Activated naive CD4-positive, alpha-beta T cell treated with anti-CD3 and anti-CD28 coated beads, Interleukin-2, amount 50 U/mL, for 24 hours (primary cell): ENCODE data around the gene COX6A2.
"Not testable (repeated sequence)": the region's sequence is repeated elsewhere in the genome, so short reads cannot be mapped to it uniquely, and the experiment has no call there.

Experiments used
- H3K27ac Mint-ChIP-seq: one replicate; pipeline ENCODE4 v1.8.0; 2021; ENCODE audit warnings: mild to moderate bottlenecking, mixed read lengths
- H3K27me3 Mint-ChIP-seq: one replicate; pipeline ENCODE4 v1.8.0; 2021; ENCODE audit warnings: mixed read lengths
- H3K36me3 Mint-ChIP-seq: one replicate; pipeline ENCODE4 v1.8.0; 2021; ENCODE audit warnings: mixed read lengths
- H3K4me1 Mint-ChIP-seq: one replicate; pipeline ENCODE4 v1.8.0; 2021; ENCODE audit warnings: mixed read lengths
- H3K4me3 Mint-ChIP-seq: one replicate; pipeline ENCODE4 v1.8.0; 2021; ENCODE audit warnings: mild to moderate bottlenecking, mixed read lengths
- H3K9me3 Mint-ChIP-seq: one replicate; pipeline ENCODE4 v1.8.0; 2021; ENCODE audit warnings: mixed read lengths

COX6A2 gene

DNA sequence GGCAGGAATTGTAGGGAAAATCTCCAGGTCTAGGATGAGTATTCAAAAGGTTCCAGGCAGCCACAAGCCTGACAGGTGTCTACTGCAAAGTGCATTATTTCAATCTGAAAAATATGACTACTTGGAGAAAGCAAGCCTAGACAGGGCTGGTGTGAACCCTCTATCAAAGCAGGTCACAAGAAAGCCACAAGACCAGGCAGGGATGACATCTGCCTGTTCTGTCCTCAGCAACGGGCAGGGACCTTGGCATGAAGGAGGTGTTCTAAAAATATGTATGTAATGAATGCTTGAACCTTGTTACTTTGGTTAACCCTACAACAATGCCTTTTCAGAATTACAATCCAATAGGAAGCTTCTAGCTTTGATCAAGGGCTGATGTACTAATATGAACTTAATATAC, 1.2 kb upstream of the COX6A2 start:
- Mint-ChIP-seq H3K9me3 (no peaks in the 10 kb centered on the region), H3K4me1 (no peaks in the 10 kb centered on the region), H3K36me3 (no peaks in the 10 kb centered on the region), H3K27ac (no peak overlapping the region), H3K4me3 (no peak overlapping the region), H3K27me3 (no peaks in the 10 kb centered on the region)

DNA sequence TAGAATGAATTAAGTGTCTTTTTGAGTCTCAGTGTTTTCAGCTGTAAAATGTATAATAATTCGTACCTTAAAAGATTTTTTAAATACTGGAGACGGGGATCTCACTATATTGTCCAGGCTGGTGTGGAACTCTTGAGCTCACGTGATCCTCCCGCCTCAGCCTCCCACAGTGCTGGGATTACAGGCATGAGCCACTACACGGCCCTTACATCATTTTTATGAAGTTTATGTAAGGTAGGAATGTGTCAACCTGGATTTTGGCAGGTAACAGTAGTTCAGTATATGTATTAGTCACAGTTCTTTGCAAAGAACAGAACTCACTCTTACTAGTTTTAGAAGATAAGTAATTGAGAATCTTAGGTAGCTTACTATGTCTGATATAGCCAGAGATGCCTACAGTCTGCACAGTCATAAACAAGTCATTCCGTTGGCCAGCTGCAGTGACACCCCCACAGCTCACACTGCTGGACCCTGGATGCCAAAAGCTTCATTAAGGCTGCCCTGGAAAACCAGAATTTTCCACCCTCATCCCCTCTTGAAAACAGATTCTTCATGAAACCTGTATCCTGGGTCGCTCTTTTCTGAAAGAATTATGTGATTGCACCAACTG, 583 bp upstream of the COX6A2 start:
- Mint-ChIP-seq H3K4me3 (no peak overlapping the region), H3K4me1 (no peaks in the 10 kb centered on the region), H3K27me3 (no peaks in the 10 kb centered on the region), H3K9me3 (no peaks in the 10 kb centered on the region), H3K36me3 (no peaks in the 10 kb centered on the region), H3K27ac (no peak overlapping the region)

DNA sequence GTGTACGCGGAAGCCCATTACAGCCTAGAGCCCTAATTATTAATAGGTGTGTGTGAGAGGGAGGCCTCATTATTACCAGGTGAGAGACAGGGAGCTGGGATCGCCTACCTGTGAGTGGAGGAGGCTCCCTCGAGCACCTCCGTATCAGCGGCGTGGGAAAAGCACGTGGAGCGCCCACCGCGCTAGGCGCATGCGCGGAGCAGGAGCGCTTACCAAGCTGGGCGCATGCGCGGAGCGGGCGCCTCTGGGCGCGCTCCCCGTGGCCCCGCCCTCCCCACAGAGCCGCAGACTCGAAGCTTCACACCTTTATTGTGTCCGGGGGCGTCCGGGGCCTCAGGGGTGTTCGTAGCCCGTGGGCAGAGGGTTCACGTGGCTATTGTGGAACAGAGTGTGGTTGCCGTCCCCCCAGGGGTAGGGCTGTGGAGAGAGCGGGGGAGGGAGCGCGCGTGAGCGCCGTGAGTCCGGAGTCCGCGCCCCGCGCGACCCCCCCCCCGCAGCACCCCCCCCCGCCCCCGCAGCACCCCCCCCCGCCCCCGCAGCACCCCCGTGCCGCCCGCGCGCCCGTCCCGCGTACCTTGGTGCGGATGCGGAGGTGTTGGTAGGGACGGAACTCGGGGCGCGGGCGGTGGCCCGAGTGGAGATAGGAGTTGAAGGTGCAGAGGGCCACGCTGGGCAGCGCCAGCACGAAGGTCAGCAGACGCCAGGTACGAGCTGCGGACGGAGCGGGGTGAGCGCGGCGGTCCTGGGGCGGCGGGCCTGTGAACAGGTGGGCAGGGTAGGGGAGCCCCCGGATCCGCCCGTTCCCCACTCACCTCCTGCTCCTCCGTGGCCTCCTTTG, 500 bp downstream of the COX6A2 start:
- H3K4me3 Mint-ChIP-seq = peak overlapping the region; percentile 23
- no peaks in the 10 kb centered on the region for H3K9me3 Mint-ChIP-seq
- peaks cover 2% of the 10 kb centered on the region for H3K27me3 Mint-ChIP-seq
- no peaks in the 10 kb centered on the region for H3K4me1 Mint-ChIP-seq
- H3K36me3 Mint-ChIP-seq = no peaks in the 10 kb centered on the region
- peak overlapping the region; percentile 12 for H3K27ac Mint-ChIP-seq

DNA sequence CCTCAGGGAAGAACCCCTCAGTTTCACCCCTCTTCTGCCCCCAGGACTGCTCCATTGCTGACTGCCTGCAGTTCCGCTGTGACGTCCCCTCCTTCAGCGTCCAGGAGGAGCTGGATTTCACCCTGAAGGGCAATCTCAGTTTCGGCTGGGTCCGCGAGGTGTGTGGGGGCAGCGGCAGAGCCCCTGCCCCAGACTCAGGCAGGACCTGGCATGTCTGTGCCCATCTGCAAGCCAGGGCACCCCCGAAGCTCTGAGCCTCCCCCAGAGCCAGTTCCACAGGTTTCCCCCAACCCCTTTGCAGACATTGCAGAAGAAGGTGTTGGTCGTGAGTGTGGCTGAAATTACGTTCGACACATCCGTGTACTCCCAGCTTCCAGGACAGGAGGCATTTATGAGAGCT, 4.4 kb downstream of the COX6A2 start:
- Mint-ChIP-seq H3K27me3 (peaks cover 2% of the 10 kb centered on the region), H3K9me3 (no peaks in the 10 kb centered on the region), H3K27ac (peak overlapping the region; percentile 62), H3K4me3 (no peak overlapping the region), H3K4me1 (no peaks in the 10 kb centered on the region), H3K36me3 (no peaks in the 10 kb centered on the region)

DNA sequence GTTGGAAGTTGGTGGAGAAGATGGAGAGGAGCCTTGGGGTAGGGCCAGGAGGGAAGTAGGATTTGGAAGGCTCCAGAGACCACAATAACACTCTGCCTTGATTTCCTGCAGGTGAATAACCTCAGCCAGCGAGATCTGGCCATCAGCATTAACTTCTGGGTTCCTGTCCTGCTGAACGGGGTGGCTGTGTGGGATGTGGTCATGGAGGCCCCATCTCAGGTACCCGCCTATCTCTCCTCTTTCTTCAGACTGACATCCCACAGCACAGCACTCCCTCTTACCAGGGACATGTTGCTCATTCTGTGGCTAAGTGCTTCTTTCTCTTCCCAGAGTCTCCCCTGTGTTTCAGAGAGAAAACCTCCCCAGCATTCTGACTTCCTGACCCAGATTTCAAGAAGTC, 4.9 kb downstream of the COX6A2 start:
- Mint-ChIP-seq H3K27me3 (peaks cover 2% of the 10 kb centered on the region), H3K9me3 (no peaks in the 10 kb centered on the region)

DNA sequence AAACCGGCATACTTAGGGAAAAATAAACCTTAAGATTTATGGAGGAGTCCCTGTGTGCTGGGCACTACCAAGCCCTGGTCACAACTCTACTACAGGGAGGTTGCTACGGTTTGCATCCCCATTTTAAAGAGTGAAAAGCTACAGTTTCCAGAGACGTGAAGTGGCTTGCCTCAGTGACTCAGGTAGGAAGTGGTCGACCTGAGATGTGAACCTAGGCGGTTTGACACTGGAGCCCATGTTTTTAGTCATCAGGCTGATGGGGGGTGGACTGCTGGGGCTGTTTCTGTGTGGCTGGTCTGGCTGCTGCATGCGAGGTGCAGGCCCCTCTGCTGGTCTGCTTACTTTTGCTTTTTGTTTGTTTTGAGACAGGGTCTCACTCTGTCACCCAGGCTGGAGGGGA, 6.6 kb downstream of the COX6A2 start:
- Mint-ChIP-seq H3K4me1 (peaks cover 2% of the 10 kb centered on the region), H3K27ac (no peak overlapping the region), H3K27me3 (peaks cover 2% of the 10 kb centered on the region), H3K9me3 (no peaks in the 10 kb centered on the region), H3K4me3 (no peak overlapping the region), H3K36me3 (no peaks in the 10 kb centered on the region)

More for the DNA sequence above, 4.9 kb downstream of the COX6A2 start:
- Mint-ChIP-seq H3K36me3 (no peaks in the 10 kb centered on the region), H3K4me3 (no peak overlapping the region), H3K27ac (no peak overlapping the region), H3K4me1 (no peaks in the 10 kb centered on the region)

DNA sequence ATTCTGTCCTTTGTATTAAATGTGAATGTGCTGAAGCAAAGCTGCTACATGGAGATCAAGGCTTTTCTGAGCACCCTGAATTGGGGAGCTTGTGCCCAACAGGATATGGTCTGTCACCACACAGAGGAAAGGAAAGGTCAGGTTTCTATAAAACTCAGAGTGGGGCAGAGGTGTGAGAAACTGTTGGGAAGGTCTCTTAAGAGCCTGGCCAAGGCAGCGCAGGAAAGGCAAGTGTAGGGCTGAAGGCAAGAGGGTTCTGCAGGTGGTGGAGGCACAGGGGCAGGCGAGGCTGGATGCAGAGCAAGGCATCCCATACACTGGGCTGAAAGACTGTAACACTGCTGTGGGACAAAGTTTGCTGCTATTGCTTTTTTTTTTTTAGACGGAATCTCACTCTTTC, 8.1 kb downstream of the COX6A2 start:
- no peaks in the 10 kb centered on the region for H3K9me3 Mint-ChIP-seq
- no peak overlapping the region for H3K27ac Mint-ChIP-seq
- no peaks in the 10 kb centered on the region for H3K36me3 Mint-ChIP-seq
- H3K4me1 Mint-ChIP-seq = peaks cover 4% of the 10 kb centered on the region
- H3K27me3 Mint-ChIP-seq = peaks cover 2% of the 10 kb centered on the region
- H3K4me3 Mint-ChIP-seq = no peak overlapping the region

DNA sequence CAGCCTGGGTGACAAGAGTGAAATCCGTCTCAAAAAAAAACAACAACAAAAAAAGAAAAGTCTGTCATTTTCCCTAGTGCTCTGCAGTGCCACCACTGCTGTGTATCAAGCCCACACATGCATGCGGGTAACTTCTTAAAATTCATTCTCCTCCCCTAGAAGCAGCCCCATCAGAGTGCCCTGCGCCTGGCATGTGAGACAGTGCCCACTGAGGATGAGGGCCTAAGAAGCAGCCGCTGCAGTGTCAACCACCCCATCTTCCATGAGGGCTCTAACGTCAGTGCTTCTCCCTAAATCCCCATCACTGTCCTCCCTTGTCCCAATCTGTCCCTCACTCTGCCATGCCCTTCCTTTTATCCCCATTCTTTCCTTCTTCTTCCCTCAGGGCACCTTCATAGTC, 10.2 kb downstream of the COX6A2 start:
- Mint-ChIP-seq H3K9me3 (no peaks in the 10 kb centered on the region), H3K27ac (no peak overlapping the region), H3K4me1 (peaks cover 4% of the 10 kb centered on the region), H3K36me3 (no peaks in the 10 kb centered on the region), H3K27me3 (peaks cover under 1% of the 10 kb centered on the region), H3K4me3 (no peak overlapping the region)

DNA sequence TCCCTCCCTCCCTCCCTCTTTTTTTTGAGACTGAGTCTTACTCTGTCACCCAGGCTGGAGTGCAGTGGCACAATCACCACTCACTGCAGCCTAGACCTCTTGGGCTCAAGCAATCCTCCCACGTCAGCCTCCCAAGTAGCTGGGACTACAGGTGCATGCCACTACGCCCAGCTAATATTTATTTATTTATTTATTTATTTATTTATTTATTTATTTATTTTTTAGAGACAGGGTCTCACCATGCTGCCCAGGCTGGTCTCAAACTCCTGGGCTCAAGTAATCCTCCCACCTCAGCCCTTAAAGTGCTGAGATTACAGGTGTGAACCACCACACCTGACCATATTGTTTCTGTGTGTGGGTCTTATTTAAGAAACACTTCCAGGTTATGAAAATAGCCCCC, 11.1 kb downstream of the COX6A2 start:
- not testable (repeated sequence) for H3K4me1 Mint-ChIP-seq, H3K27me3 Mint-ChIP-seq, H3K36me3 Mint-ChIP-seq, H3K27ac Mint-ChIP-seq, H3K9me3 Mint-ChIP-seq, H3K4me3 Mint-ChIP-seq

DNA sequence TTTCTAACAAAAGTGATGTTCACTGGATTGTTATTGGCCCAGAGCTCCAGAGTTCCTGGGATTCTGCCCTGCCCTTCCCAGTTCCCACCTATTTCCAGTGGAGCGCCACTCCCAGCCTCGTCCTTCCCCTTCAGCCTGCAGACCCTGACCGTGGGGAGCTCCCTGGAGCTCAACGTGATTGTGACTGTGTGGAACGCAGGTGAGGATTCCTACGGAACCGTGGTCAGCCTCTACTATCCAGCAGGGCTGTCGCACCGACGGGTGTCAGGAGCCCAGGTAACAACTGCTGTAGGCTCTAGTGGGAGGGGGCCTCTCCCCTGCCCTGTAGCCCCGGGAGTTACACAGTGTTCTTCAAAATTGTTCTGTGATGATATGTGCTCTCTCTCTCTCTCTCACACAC, 11.8 kb downstream of the COX6A2 start:
- H3K27me3 Mint-ChIP-seq = no peaks in the 10 kb centered on the region
- H3K9me3 Mint-ChIP-seq = no peaks in the 10 kb centered on the region
- no peak overlapping the region for H3K4me3 Mint-ChIP-seq
- H3K4me1 Mint-ChIP-seq = peaks cover 4% of the 10 kb centered on the region
- no peaks in the 10 kb centered on the region for H3K36me3 Mint-ChIP-seq
- H3K27ac Mint-ChIP-seq = no peak overlapping the region

DNA sequence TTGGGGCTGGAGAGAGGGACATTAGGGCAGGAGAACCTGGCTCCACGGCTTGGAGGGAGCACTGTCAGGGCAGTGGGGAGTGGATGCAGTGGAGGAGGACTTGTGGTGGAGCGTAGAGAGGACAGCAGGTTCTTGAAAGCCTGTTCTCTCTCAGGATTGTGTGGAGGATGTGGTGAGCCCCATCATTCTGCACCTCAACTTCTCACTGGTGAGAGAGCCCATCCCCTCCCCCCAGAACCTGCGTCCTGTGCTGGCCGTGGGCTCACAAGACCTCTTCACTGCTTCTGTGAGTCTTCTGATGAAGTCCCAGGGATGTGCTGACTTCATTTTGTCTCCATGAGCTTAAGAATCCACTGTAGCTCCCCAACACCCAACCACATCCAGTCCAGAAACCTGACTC, 13.5 kb downstream of the COX6A2 start:
- no peak overlapping the region for H3K27ac Mint-ChIP-seq
- H3K9me3 Mint-ChIP-seq = no peaks in the 10 kb centered on the region
- H3K4me3 Mint-ChIP-seq = no peak overlapping the region
- no peaks in the 10 kb centered on the region for H3K36me3 Mint-ChIP-seq
- H3K4me1 Mint-ChIP-seq = peaks cover 4% of the 10 kb centered on the region
- no peaks in the 10 kb centered on the region for H3K27me3 Mint-ChIP-seq

DNA sequence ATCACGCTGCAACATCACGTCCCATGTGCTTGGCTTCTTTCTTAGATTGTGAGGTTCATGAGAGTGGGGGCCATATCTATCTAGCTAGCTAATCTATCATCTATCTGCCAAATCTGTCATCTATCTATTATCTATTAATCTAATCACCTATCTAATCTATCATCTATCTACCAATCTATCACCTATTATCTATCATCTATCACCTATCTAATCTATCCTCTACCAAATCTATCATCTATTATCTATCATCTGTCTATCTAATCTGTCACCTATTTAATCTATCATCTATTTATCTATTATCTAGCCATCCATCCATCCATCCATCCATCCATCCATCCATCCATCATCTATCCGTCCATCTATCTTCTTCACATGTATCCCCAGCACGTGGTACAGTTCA, 14.2 kb downstream of the COX6A2 start:
- no peaks in the 10 kb centered on the region for H3K36me3 Mint-ChIP-seq
- H3K9me3 Mint-ChIP-seq = no peaks in the 10 kb centered on the region
- peaks cover 4% of the 10 kb centered on the region for H3K4me1 Mint-ChIP-seq
- H3K27me3 Mint-ChIP-seq = no peaks in the 10 kb centered on the region
- H3K4me3 Mint-ChIP-seq = no peak overlapping the region
- no peak overlapping the region for H3K27ac Mint-ChIP-seq

DNA sequence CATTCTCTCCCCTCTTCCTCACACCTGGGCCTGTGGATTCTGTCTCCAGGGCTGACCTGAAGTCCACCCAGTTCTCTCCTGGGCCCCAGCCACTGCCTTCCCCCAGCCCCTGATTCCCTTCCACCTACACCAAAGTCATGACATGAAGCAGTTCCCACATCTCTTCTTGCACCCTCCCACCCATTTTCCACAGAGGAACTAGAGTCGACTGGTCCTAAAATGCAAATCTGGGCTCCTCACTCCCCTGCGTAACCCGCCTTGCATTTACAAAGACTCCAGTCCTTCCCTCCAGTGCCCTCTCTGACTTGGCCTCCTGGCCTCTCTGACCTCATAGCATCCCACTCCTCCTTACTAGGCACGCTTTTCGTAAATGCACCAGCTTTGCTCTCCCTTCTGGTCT, 14.8 kb downstream of the COX6A2 start:
- no peak overlapping the region for H3K4me3 Mint-ChIP-seq
- no peaks in the 10 kb centered on the region for H3K36me3 Mint-ChIP-seq
- no peak overlapping the region for H3K27ac Mint-ChIP-seq
- H3K9me3 Mint-ChIP-seq = no peaks in the 10 kb centered on the region
- H3K27me3 Mint-ChIP-seq = no peaks in the 10 kb centered on the region
- H3K4me1 Mint-ChIP-seq = peaks cover 4% of the 10 kb centered on the region

DNA sequence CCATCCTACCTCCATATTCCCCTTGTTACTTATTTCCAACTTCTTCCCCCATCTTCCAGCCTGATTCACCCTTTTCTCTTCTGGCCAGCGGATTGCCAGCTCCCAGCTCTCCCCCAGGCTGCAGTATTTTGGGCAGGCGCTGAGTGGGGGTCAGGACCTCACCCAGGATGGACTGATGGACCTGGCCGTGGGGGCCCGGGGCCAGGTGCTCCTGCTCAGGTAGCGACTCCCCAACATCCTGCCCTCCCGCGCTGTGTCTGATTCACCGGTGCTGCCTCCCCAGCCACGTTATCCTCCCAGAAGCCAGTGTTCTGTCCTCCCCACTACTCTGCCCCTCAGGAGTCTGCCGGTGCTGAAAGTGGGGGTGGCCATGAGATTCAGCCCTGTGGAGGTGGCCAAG, 15.4 kb downstream of the COX6A2 start:
- Mint-ChIP-seq H3K27ac (no peak overlapping the region), H3K27me3 (no peaks in the 10 kb centered on the region), H3K9me3 (no peaks in the 10 kb centered on the region), H3K36me3 (no peaks in the 10 kb centered on the region), H3K4me3 (no peak overlapping the region), H3K4me1 (peaks cover 4% of the 10 kb centered on the region)

DNA sequence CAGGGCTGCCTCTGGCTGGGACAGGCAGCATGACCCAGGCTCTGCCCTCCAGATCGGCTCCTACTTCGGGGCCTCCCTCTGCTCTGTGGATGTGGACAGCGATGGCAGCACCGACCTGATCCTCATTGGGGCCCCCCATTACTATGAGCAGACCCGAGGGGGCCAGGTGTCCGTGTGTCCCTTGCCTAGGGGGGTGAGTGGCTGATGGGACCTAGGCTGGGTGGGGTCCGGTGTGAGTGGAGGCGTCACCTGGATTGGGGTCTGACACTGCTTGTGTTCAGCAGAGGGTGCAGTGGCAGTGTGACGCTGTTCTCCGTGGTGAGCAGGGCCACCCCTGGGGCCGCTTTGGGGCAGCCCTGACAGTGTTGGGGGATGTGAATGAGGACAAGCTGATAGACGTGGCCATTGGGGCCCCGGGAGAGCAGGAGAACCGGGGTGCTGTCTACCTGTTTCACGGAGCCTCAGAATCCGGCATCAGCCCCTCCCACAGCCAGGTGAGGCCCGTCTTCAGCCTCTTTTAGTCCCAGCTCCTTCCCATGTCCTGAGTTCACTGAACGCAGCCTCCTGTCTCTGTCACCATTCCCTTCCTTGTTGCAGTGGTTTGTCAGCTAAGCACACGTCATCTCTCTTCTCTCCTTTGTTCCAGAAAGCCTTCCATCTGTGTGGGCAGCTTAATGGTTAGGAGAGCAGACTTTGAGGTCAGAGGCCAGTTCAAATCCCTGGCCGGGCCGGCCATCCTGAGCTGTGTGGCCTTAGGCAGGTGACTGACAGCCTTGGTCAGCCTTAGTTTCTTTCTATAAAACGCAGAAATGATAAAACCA, 16.9 kb downstream of the COX6A2 start:
- Mint-ChIP-seq H3K27ac (no peak overlapping the region), H3K4me1 (no peaks in the 10 kb centered on the region), H3K9me3 (no peaks in the 10 kb centered on the region), H3K36me3 (no peaks in the 10 kb centered on the region), H3K27me3 (no peaks in the 10 kb centered on the region), H3K4me3 (no peak overlapping the region)

DNA sequence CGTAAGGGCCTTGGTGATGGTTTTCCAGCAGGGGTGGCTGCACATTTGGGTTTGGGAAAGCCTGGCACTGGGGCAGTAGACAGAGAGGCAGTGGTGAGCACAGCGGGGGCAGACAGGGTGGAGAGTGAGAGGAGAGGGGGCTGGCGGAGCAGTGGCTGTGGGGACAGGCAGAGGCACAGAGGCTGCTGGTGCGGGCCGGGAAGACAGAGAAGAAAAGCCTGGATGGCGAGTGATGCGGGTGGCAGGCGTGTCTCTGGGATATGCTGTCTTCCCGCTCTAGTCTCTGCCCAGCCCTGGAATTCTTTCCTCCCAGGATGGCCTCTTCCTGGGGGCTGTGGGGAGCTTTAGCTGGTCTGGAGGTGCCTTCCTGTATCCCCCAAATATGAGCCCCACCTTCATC, 18.1 kb downstream of the COX6A2 start:
- Mint-ChIP-seq H3K27me3 (no peaks in the 10 kb centered on the region), H3K27ac (no peak overlapping the region), H3K36me3 (no peaks in the 10 kb centered on the region), H3K4me3 (no peak overlapping the region), H3K4me1 (no peaks in the 10 kb centered on the region), H3K9me3 (no peaks in the 10 kb centered on the region)
